Motor neuron (in vitro differentiated cells): ENCODE results near the gene TCF20. TPM values are rescaled to one million over a fixed set of nuclear protein-coding genes. Genes with fewer than 3 reads are reported as not detected.

Source experiments
- ATAC-seq, 8 experiments: fragments of 200-7000 bp; cut with Tn5 transposase; replicated peaks in 6 of 8; 2 replicates each; pipeline ENCODE4 v1.8.0; 2021; ENCODE audit warnings: mild to moderate bottlenecking in 8 of 8, moderate library complexity in 8 of 8
- H3K27ac ChIP-seq, 2 donors: fragments of 250-450 bp; sonication (Bioruptor Pico); 2 replicates each; pipeline ENCODE4 v1.9.0; 2021; ENCODE audit warnings: antibody characterized with exemption in 2 of 2, mild to moderate bottlenecking in 2 of 2, moderate library complexity in 1 of 2
- H3K4me1 ChIP-seq, 2 donors: fragments of 250-450 bp; sonication (Bioruptor Pico); replicated peaks in 1 of 2; 2 replicates each; pipeline ENCODE4 v1.6.1; 2021; ENCODE audit warnings: antibody characterized with exemption in 2 of 2, mild to moderate bottlenecking in 2 of 2, moderate library complexity in 1 of 2
- H3K4me3 ChIP-seq, 5 donors: fragments of 250-450 bp; sonication (Bioruptor Pico); 2 replicates each; pipeline ENCODE4 v1.9.0; 2021; ENCODE audit warnings: antibody characterized with exemption in 5 of 5, mild to moderate bottlenecking in 5 of 5, moderate library complexity in 4 of 5
- WGBS, 10 experiments: fragments of 450-650 bp; shearing (Covaris generic); methylation state at CpG; one replicate each; pipeline ENCODE4 v1.0.0; 2022; 5-methylcytosine and 5-hydroxymethylcytosine counted together
- in situ Hi-C, 9 experiments: fragments of 400-800 bp; cut with MboI; loops; one replicate each; pipeline ENCODE4 v1.15.0; 2021; ENCODE audit warnings: low sequenced_read_pairs in 9 of 9, low pct_unique_long_range_greater_than_20kb in 2 of 9; ENCODE audit not compliant: unreplicated experiment in 9 of 9
- total RNA-seq, 8 experiments: library from RNA; unstranded; fragments of 300-600 nt; gene quantifications; 2 replicates each; pipeline versions ENCODE4 v1.2.3 to v1.2.4, GENCODE V29; 2022

Gene TCF20
- total RNA-seq, 8 experiments from 2014 or later, result 27.1 to 46.3 (median 42.1) TPM

DNA sequence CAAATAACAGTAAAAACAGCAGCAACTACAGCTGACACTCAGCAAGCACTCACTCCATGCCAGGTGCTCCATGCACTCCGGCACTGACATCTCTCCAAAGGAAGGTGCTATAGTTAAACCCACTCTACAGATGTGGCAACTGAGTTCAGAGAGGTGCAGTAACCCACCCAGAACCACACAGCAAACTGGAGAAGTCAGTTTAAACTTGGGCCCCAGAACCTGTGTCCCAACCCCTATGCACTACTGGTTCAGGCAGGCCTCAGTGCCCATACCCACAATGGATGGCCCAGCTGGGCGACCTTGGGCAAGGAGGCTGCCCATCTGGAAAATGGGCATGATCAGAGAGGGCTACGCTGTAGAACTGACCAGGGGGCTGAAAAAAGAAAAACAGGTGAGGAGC, 26.4 kb upstream of the TCF20 start:
- H3K27ac ChIP-seq, result no peak overlapping the region
- no peak for ATAC-seq
- in situ Hi-C loops, result loop anchor here in 3 of 9 experiments (25.0 kb wide), 1 partner anchor 140 kb away; the partner anchor contains the start of gene NFAM1 (in 3 of the 3)
- whole genome bisulfite sequencing, 10 experiments, result 80 to 100% (median 100%) methylated on average over 1 to 2 of the region's 3 CpGs; no CpG with 5 or more reads in 7 of the 10 experiments
- peaks cover 61% of the 10 kb centered on the region in 2 donors for H3K4me1 ChIP-seq
- no peak overlapping the region for H3K4me3 ChIP-seq

DNA sequence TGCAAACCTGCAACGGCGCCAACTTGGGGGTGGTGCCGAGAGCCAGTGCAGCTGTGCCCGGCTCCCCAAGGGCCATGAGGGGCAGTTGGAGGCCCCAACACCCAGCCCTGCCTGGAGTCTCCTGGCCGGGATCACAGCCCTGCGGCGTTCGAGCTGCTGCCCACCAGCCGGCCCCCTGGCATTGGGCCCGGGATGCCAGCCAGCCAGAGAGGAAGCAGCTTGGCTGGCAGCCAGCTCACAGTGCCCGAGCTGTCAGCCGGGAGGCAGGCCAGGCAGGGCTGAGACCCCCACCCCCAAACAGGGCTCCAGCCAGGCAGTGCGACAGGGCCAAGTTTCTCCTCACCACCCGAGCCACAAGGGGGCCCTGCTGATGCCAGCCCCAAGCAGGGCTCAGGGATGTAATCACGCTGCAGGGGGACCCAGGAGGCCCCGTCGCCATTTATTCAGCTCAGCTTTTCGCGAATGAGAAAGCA, 26.0 kb upstream of the TCF20 start:
- no peak overlapping the region for H3K27ac ChIP-seq
- peaks cover 66% of the 10 kb centered on the region in 2 donors for H3K4me1 ChIP-seq

DNA sequence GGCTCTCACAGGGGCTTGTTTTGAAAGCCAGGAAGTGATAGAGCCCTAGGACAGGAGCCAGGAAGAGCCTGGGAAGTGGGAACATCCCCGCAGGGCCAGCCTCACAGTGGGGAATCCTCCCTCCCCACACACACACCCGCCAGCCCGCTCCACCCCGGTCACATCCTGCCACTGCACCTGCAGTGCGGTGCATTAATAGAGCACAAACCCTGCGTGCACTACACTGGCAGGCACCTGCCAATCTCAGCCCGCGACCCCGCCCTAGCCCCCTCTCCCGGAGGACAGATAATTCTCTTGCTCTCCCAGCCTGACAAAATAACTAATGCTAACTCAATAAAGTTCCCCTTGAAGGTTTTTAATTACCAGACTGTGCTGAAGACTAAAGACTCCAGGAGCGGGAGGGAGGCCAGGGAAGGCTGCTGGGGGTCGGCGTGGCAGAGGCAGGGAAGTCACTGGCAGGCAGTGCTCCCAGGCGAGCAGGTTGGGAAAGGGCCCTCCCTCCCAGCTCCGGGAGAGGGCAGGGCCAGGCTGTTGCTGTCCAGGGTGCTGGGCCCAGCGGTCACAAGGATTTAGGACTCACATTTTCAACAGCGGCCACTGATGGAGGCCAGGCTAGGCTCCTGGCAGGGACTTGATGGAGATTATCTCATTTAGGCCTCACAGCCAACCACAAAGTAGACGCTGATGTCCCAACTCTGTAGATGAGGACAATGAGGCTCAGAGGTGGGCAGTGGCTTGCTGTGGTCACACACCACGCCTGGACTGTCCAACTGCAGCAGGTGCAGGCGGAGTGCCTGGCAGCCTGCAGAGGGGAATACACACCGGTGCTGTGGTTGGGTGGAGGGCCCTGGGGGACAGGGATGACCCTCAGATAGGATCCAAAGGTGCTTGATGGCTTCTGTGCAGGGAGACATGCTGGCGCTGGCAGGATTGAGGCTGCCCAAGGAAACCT, 23.9 kb upstream of the TCF20 start:
- Histone ChIP-seq H3K4me3 (no peak overlapping the region), H3K4me1 (peaks cover 66% of the 10 kb centered on the region in 2 donors)
- WGBS, 10 experiments, result 35 to 100% (median 67%) methylated on average over 1 to 11 of the region's 22 CpGs; no CpG with 5 or more reads in 5 of the 10 experiments

More for the DNA sequence above, 26.0 kb upstream of the TCF20 start:
- H3K4me3 ChIP-seq, result no peak overlapping the region
- peak in 1 of 8 experiments; percentile 43 for ATAC-seq
- in situ Hi-C loops, result loop anchor here in 3 of 9 experiments (25.0 kb wide), 1 partner anchor 141 kb away; the partner anchor contains the start of gene NFAM1 (in 3 of the 3)
- WGBS, 10 experiments, result 11 to 91% (median 81%) methylated on average over 3 to 17 of the region's 19 CpGs; no CpG with 5 or more reads in 6 of the 10 experiments

DNA sequence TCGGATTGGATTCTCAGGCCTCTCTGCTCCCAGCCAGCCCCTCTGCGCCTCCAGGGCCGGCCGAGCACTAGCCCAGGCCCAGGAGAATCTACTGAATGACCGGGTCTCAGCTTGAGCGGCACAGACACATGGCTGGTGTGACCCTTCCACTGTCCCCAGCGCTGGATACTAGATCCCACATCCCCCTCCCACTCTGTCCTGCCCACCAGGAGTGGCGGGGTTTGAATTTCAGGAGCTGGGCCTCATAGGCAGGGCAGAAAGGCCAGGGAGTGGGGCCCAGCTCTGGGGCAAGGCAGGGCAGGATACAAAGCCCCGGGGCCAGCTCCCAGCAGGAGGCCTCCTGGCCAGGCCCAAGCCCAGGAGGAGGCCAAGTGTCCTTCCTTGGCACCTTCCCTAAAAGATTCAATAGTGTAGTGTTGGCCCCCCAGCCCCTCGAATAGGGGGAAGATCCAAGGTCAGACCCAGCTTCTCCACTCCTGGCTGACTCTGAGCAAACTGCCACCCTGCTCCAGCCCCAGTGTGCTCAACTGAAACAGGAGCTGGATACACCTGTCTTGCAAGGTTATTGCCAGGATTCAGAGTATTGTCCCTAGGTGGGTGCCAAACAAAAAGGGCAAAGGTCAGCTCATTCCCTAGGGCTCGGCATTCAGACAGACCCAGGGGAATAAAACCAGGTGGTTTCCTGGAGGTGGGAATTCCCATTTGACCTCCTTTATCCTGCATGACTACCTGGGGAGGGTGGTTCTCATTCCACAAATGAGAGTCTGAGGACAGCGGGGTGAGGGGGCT, 22.5 kb upstream of the TCF20 start:
- H3K4me3 ChIP-seq, result no peak overlapping the region
- peaks cover 65 to 69% of the 10 kb centered on the region in 2 donors for H3K4me1 ChIP-seq
- ATAC-seq, result no peak
- in situ Hi-C loops, result loop anchor here in 3 of 9 experiments (25.0 kb wide), 1 partner anchor 144 kb away; the partner anchor contains the start of gene NFAM1 (in 3 of the 3)
- 40 to 100% (median 63%) methylated on average over 1 to 7 of the region's 12 CpGs; no CpG with 5 or more reads in 4 of the 10 experiments for WGBS, 10 experiments
- H3K27ac ChIP-seq, result peak overlapping the region in 1 of 2 donors; percentile 16

More for the DNA sequence above, 23.9 kb upstream of the TCF20 start:
- H3K27ac ChIP-seq, result peak overlapping the region; percentile 1 to 10
- in situ Hi-C loops, result loop anchor here in 3 of 9 experiments (25.0 kb wide), 1 partner anchor 143 kb away; the partner anchor contains the start of gene NFAM1 (in 3 of the 3)
- ATAC-seq, result peak; percentile 54 to 87 (median 74)

DNA sequence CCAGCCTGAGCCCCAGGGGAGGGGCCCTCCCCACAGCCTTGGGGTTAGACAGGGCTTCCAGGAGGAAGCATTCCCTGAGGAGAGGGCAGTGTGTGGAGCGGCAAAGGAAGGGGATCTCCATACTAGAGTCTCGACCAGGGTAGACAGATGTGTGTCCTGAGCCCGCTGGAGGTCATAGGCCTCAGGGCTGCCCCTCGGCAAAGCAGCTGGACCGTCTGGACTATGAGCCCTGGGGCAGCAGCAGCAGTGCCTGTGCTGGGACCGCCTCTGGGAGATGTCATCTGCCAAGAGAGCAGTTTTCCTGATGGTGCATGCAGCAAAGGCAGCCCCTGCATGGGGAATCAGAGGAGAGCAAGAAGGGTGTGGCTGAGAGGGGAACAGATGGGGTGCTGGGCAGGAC, 20.8 kb upstream of the TCF20 start:
- H3K27ac ChIP-seq, result peak overlapping the region; percentile 17 to 76
- in situ Hi-C loops, result loop anchor here in 3 of 9 experiments (25.0 kb wide), 1 partner anchor 146 kb away; the partner anchor contains the start of gene NFAM1 (in 3 of the 3)
- H3K4me3 ChIP-seq, result no peak overlapping the region
- WGBS, 10 experiments, result 60 to 83% (median 60%) methylated on average over 1 of the region's 6 CpGs; no CpG with 5 or more reads in 7 of the 10 experiments
- H3K4me1 ChIP-seq, result peaks cover 65 to 69% of the 10 kb centered on the region in 2 donors
- ATAC-seq, result no peak

DNA sequence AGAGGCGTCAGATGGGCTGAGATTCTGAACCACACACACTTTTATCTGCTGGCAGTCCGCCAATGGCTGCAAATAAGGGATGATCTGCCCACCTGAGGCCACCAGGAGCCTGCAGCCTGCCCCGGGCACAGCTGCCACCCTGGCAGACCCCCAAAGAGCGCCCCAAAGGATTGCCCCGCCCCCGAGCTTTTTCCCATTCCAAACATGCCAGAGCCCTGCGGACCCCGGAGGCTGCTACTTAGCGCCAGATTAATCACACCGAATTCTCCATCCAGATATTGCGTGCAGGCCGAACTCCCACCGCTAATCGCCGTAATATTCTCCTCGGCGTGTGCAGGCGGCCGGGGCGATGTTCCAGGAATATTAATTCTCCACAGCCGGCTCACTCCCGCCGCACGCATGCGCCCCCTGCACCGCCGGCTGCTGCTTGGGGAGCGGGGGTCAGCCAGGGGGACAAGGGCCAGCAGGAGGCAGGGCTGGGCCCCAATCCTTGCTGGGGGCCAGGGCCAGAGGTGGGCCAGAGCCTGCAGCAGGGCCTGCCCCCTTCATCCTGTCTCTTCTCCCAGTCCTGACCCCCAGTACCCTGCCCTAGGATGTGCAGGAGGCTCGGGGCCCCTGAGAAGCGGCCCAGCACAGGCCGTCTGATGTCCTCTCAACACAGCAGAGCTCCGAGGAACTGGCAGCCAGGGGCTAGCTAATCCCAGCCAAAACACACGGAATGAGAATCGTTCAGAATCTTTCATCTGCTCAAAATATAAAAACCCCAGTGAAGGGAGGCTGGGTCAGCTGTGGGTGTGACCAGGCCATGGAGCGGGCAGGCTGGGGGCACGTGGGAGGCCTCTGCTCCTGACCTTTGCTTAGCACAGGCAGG, 19.5 kb upstream of the TCF20 start:
- Histone ChIP-seq H3K27ac (peak overlapping the region; percentile 49 to 76), H3K4me3 (no peak overlapping the region), H3K4me1 (peaks cover 56 to 61% of the 10 kb centered on the region in 2 donors)
- in situ Hi-C loops, result loop anchor here in 3 of 9 experiments (25.0 kb wide), 1 partner anchor 147 kb away; the partner anchor contains the start of gene NFAM1 (in 3 of the 3)
- ATAC-seq, result peak in 5 of 8 experiments; percentile 16 to 42 (median 31)
- 12 to 80% (median 67%) methylated on average over 1 to 7 of the region's 36 CpGs; no CpG with 5 or more reads in 3 of the 10 experiments for WGBS, 10 experiments

DNA sequence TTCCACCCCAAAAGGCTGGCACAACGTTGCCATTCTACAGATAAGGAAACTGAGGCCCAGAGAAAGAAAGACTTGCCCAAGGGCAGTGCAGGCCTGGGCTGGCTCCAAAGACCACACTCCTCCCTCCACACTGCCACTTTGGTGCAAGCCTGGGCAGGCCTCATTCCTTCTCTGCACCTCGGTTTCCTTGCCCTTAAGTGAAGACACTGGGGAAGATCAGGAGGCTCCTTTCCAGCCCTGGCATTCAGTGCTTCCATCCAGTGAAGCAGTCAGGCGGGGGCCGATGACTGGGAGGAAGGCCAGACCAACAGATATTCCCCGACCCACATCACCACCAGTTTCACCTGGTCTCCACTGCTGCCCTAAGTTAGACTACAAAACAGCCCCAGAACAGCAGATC, 18.3 kb upstream of the TCF20 start:
- H3K27ac ChIP-seq, result no peak overlapping the region
- 57 to 100% (median 80%) methylated on average over 1 to 4 of the region's 5 CpGs; no CpG with 5 or more reads in 3 of the 10 experiments for WGBS, 10 experiments
- H3K4me1 ChIP-seq, result peaks cover 53 to 58% of the 10 kb centered on the region in 2 donors
- no peak overlapping the region for H3K4me3 ChIP-seq
- no peak for ATAC-seq
- in situ Hi-C loops, result loop anchor here in 3 of 9 experiments (25.0 kb wide), 1 partner anchor 149 kb away; the partner anchor contains the start of gene NFAM1 (in 3 of the 3)

DNA sequence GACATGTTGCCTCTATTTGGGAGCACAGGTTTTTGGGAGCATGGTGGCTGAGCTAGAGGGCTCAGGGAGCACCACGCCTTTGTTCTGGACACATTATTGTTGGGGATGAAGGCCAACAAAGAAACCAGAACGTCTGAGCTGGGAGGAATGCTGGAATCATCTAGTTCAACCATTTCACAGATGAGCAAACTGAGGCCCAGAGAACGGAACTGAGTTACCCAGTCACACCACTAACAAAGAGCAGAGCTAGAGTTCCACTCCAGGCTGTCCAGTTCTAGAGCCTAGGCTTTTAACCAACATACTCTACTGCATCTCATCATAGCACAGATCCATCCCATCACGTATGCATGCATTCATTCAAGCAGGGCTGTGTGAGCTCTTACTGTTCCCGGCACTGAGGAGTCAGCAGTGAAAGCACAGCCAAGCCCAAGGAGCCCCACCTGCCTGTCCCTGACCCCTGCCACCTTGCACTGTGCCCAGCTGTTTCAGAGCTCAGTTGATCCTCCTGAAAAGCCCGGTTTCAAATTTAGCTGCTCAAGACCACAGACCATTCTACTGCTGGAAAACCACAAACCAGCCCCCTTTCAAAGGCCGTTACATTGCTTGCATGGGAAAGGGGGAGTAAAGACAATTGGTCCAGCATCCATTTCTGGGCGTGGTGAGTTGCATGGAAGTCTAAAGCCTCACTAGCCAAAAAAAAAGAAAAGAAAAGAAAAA, 16.9 kb upstream of the TCF20 start:
- Histone ChIP-seq H3K4me3 (no peak overlapping the region), H3K27ac (no peak overlapping the region), H3K4me1 (peaks cover 41 to 52% of the 10 kb centered on the region in 2 donors)
- ATAC-seq, result peak in 2 of 8 experiments; percentile 45 to 51
- in situ Hi-C loops, result loop anchor here in 3 of 9 experiments (25.0 kb wide), 1 partner anchor 150 kb away; the partner anchor contains the start of gene NFAM1 (in 3 of the 3)
- 17 to 87% (median 78%) methylated on average over 1 to 5 of the region's 8 CpGs for WGBS, 10 experiments

DNA sequence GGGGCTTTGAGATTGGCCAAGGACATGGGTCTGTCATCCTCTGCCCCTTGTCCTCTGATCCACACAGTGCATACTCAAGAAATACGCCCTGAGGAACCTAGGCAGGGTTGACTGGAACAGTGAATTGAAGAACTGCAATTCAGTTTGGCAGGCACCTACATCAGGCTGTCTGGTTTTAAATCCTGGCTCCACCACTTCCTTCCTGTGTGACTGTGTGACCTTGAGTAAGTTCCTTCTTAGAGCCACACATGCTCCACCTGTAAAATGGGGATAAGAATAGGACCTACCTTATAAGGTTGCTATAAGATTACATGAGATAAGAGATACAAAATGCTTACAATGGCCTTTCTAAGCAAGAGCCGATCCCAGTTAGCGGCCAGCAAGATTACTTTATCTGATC, 15.8 kb upstream of the TCF20 start:
- H3K4me3 ChIP-seq, result no peak overlapping the region
- in situ Hi-C loops, result loop anchor here in 3 of 9 experiments (25.0 kb wide), 1 partner anchor 151 kb away; the partner anchor contains the start of gene NFAM1 (in 3 of the 3)
- 92 to 100% (median 100%) methylated on average over 1 to 3 of the region's 3 CpGs; no CpG with 5 or more reads in 4 of the 10 experiments for WGBS, 10 experiments
- no peak overlapping the region for H3K27ac ChIP-seq
- no peak for ATAC-seq
- H3K4me1 ChIP-seq, result peaks cover 41 to 52% of the 10 kb centered on the region in 2 donors

DNA sequence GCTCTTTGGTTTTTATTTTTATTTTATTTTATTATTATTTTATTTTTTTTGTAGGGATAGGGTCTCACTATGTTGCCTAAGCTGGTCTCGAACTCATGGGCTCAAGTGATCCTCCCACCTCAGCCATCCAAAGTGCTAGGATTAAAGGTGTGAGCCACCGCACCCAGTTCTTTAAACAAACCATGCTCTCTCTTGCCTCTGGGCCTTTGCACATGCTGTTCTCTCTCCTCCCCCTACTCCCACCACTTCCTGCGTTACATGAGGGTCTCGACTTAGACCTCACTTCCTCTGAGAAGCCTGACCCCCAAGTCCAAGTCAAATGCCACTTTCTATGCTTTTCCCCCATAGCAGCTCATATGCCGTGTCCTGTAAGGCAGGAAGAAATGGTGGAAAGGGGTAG, 15.2 kb upstream of the TCF20 start:
- in situ Hi-C loops, result loop anchor here in 3 of 9 experiments (25.0 kb wide), 1 partner anchor 152 kb away; the partner anchor contains the start of gene NFAM1 (in 3 of the 3)
- ATAC-seq, result no peak
- Histone ChIP-seq H3K27ac (no peak overlapping the region), H3K4me3 (no peak overlapping the region), H3K4me1 (peaks cover 41 to 50% of the 10 kb centered on the region in 2 donors)
- WGBS, 10 experiments, result 58 to 100% (median 96%) methylated on average over 1 to 5 of the region's 5 CpGs
